ENCODE measurements around the gene LPO.
A peak's percentile ranks its signal among the peaks of the same experiment; 100 is the strongest.

The LPO gene

GRCh38 chr17:58277107-58277801 lies 38.9 kb downstream of the LPO start:
- DNase-seq (ENCODE audit: low read depth in 2 of 3, low spot score in 1 of 3): peak in 1 of 3 donors; percentile 8

- DNase-seq (ENCODE audit: low read depth in 2 of 3, low spot score in 1 of 3): no peak
These were observed 39.6 kb downstream of the LPO start for GRCh38 chr17:58277802-58278595.

- DNase-seq (ENCODE audit: low read depth in 2 of 3, low spot score in 1 of 3): no peak
These were observed 40.3 kb downstream of the LPO start for GRCh38 chr17:58278661-58279015.

- no peak for DNase-seq (ENCODE audit: low read depth in 2 of 3, low spot score in 1 of 3)
These were observed 40.8 kb downstream of the LPO start for GRCh38 chr17:58279016-58279711.

DNA sequence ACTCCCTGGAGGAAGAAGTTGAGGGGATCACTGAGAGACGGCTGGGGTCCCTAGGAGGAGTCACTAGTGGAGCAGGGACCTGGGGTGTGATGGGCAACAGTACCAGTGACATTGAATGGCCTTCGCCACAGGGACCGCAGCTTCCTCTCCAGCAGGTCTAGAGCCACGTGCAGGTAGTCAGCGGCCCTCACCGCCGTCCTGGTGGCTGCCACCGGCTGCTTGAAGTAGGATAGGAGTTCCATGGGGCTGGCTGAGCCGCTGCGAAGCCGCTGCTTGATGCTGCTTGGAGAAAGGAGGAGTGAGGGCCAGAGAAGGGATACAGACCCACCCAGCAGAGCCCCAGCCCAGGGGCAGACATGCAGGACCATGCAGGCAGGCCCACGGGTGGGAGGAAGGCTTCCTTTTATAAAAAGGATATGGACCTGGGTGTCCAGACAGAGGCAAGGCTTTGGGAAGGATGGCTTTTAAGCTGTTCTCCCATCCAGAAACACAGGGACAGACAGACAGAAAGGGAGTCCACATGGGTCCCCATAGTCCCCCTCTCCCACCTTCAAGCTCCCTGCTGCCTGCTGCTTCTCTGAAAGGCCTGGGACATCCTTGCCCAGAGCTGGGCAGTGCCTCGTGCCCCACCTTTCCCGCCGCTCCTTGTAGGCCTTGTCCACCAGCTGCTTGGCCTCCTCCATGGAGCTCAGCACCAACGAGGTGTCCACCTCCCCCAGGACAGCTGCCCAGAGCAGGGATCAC lies 41.5 kb downstream of the LPO start:
- no peak for DNase-seq (ENCODE audit: low read depth in 2 of 3, low spot score in 1 of 3)

GRCh38 chr17:58280480-58281217 lies 42.3 kb downstream of the LPO start, which contains the start of gene MPO:
Gene MPO, minus strand, starts transcription at chr17:58280935. Its CDS starts 177 bp downstream, at chr17:58280758.
- no peak for DNase-seq (ENCODE audit: low read depth in 2 of 3, low spot score in 1 of 3)

- no peak for DNase-seq (ENCODE audit: low read depth in 2 of 3, low spot score in 1 of 3)
These were observed 43.2 kb downstream of the LPO start for GRCh38 chr17:58281511-58282011.

DNA sequence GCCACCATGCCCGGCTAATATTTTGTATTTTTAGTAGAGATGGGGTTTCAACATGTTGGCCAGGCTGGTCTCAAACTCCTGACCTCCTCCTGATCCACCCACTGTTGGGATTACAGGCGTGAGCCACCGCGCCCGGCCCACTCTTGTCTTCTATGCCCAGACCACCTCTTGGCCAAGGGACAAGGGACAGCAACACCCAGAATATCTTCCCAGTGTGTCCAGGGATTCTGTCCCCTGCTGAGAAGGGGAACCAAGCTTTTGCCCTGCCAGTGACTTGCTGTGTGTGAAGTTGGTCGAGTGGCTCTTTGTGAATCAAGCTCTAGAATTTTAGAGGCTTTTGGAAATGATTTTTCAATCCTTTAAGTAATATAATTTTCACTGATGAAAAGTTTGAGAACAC lies 44.1 kb downstream of the LPO start:
- no peak for DNase-seq (ENCODE audit: low read depth in 2 of 3, low spot score in 1 of 3)

DNA sequence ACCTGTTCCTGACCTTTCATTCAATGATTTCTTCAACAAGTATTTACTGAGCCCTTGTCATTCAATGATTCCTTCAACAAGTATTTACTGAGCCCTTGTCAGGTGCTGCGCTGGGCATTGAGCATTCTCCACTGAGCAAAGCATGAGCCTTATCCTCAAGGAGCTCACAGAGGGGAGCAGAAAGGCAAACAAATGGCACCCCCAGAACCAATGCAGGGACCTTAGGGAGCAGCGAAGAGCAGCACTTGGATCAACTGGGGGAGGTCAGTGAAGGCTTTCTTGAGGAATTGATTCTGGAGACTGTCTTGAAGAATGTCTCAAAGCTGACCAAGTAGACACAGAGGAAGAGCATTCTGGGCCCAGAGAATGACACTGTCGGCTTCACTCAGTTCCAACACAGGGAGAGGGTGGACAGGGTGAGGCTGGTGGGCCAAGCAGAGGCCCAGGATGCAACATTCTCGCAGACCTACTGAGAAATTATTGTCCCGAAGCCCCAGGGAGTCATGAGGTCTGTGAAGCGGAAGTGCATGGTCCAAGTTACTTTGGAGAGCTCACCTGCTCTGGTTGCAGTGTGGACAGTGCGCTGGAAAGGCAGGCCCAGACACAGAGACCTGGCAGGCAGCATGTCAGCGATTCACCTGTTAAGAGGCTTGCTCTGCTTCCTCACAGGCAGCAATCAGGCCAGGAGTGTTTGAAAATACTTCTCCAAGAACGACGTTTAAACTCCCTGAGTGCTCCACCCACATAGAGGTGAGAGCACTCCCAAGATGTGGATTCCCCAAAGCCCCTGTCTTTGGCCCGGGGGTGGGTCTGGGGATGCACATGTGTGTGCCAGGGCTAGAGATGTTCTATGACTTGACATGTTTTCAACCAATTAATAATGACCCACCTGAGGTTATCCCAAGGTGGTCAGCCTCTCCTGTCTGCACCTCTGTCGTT lies 45.6 kb downstream of the LPO start:
- DNase-seq (ENCODE audit: low read depth in 2 of 3, low spot score in 1 of 3): no peak

GRCh38 chr17:58284613-58285421 lies 46.4 kb downstream of the LPO start:
- DNase-seq (ENCODE audit: low read depth in 2 of 3, low spot score in 1 of 3): no peak

- DNase-seq (ENCODE audit: low read depth in 2 of 3, low spot score in 1 of 3): no peak
These were observed 47.0 kb downstream of the LPO start for GRCh38 chr17:58285422-58285810.

DNA sequence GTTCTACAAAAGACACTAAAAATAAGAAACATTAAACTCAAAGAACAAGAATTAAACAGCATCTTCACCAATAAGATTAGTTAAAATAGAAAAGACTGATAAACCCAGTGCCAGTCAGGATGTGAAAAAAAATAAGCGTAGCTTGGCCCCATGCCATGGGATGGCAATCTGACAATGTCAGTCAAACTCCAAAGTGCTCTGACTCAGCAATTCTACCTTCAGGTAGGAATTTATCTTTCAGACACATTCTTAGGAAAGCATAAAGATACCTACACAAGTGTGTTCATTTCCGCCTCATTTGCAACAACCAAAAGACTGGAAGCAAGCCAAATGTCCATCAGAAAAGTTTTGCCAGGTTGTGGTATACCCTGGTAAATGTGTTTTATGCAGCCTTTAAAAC lies 51.5 kb downstream of the LPO start:
- no peak for DNase-seq (ENCODE audit: low read depth in 2 of 3, low spot score in 1 of 3)

DNA sequence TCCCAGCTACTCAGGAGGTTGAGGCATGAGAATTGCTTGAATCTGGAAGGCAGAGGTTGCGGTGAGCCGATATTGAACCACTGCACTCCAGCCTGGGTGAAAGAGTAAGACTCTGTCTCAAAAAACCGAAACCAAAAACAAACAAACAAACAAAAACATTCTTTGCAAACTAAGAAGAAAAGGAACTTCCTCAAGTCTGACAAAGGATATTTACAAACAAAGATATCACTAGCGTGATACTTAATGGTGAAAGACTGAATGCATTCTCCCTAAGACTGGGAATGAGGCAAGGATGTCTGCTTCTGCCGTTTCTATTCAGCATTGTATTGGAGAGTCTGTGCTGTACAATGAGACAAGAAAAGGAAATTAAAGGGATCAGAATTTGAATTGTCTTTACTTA lies 52.9 kb downstream of the LPO start:
- DNase-seq (ENCODE audit: low read depth in 2 of 3, low spot score in 1 of 3): no peak

DNA sequence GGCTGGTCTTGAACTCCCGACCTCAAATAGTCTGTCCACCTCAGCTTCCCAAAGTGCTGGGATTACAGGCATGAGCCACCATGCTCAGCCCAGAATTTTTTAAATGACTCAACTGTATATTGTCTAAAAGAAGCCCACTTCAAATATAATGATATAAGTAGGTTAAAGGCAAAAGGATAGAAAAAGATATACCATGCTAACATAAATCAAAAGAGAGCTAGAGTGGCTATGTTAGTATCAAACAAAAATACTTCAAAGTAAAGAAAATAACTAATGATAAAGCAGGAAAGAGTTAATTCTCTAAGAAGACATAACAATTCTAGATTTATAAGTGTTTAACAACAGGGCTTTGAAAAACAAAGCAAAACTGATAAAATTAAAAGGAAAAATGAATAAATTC lies 55.6 kb downstream of the LPO start:
- DNase-seq (ENCODE audit: low read depth in 2 of 3, low spot score in 1 of 3): no peak

- DNase-seq (ENCODE audit: low read depth in 2 of 3, low spot score in 1 of 3): no peak
These were observed 62.0 kb downstream of the LPO start for GRCh38 chr17:58300336-58300735.

DNA sequence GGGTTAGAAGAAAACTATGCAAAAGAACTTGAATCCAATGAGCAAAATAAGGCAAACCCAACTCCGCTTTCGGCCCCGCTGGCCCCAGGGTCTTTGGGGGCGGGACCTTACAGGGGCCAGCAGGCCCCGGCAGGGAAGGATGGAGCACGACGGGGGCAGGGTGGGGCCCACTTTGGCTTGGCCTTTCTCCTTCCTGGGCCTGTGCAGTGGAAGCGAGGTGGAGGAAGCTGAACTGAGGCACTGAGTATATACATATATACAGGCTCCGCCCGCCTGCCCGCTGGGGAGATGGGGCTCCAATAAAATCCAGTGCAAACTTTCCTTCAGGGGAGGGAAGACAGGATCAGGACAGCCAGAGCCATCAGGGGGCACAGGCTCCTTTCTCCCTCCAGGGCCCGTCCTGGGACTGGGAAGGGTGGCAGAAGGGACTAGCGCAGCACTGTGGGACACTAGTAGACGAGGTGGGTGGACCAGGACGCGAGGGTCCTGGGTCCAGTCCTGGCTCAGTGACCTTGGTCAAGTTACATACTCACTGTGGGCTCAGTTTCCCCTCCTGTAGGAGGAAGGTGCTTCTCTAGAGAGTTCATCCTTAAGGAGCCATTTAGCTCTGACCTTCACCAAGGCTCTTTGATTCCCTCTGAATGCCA lies 63.2 kb downstream of the LPO start:
- no peak for DNase-seq (ENCODE audit: low read depth in 2 of 3, low spot score in 1 of 3)

DNA sequence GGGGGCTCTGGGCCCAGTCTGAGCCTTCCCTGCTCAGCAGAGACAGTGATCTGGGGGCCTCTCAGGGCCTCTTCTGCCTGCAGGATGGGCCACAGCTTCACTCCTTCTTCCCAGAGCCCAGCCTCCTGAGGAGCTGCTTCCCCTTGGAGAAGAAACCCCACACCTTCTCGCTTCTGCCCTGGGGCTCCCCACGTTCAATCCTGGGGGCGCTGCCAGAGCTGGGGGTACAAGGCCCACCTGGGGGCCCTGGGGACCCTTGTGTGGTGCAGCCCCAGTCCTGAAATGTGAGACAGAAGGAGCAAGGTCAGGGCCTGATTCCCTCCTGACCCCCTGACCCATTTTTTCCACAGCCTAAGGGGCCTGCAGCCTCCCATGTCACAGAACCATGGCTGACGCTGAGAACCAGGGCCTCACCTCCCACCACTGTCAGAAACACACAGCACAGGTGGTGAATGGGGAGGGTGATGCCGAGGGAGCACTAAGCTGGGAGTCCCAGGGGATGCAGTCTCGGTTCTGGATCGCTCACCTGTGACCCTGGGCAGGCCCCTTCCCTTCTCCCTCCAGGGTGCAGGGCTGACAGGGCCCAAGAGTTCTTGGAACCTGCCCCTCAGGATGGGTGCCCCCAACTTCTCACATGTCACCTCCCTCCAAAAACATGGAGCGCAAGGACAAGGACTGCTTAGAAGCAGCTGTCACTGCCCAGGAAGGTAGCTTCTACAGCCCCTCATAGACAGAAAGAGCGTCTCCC lies 64.0 kb downstream of the LPO start:
- DNase-seq (ENCODE audit: low read depth in 2 of 3, low spot score in 1 of 3): no peak

All from stimulated activated CD4-positive, alpha-beta T cell treated with anti-CD3 and anti-CD28 coated beads, Interleukin-12 subunit alpha, Interleukin-12 subunit beta, amount 100 ng/mL, for 48 hours (primary cell).